Adrenal gland (tissue), 5 donors: ENCODE measurements around the gene PLAC8.

ENCODE experiments used
- CTCF ChIP-seq, 6 experiments: fragments of 450-650 bp in 4 of 6; fragments of 200-600 bp in 2 of 6; sonication (generic) in 1 of 6; IDR thresholded peaks; 1 replicate in 5 of 6; 2 replicates in 1 of 6; pipeline versions ENCODE4 v1.5.1 to v1.8.0; 2016 to 2021; ENCODE audit warnings: antibody characterized with exemption in 6 of 6, mild to moderate bottlenecking in 2 of 6, moderate library complexity in 1 of 6
- POLR2A ChIP-seq, 2 donors: fragments of 450-650 bp; IDR thresholded peaks; one replicate each; pipeline ENCODE4 v1.6.1; 2017; ENCODE audit warnings: antibody characterized with exemption in 2 of 2, mild to moderate bottlenecking in 2 of 2, moderate library complexity in 1 of 2
- donor health status: DM: no; HTN: no; CAD: no.

DNA sequence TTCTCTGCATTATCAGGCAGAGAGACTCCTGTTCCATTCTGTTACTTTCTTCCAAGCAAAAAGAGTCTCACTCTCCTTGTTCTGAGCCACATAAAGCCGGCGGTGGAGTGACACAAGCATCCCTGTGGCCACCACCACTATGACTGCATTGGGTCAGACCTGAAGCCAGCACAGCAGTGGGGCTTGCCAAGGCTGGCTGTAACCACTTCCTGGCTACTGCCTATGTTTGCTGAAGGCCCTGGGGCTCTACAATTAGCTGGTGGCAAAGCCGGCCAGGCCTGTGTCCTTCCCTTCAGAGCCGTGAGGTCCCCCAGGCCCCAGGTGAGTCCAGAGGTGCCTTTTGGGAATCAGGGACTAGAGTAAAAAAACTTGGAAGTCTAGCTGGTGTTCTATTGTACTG lies 31.8 kb downstream of the PLAC8 start:
- TF ChIP-seq CTCF (IDR thresholded peaks at IDR 0.05) (no peak), POLR2A (IDR thresholded peaks at IDR 0.05) (no peak)
